ENCODE results near the gene RNF225.
A peak's percentile ranks its signal among the peaks of the same experiment; 100 is the strongest.
"Not testable (repeated sequence)": the region's sequence is repeated elsewhere in the genome, so short reads cannot be mapped to it uniquely, and the experiment has no call there.

Gene RNF225

GRCh38 chr19:58407658-58408151 lies 12.2 kb downstream of the RNF225 start:
- Mint-ChIP-seq H3K27ac (peak overlapping the region; percentile 78), H3K27me3 (ENCODE audit: low read depth) (no peaks in the 10 kb centered on the region), H3K9me3 (no peaks in the 10 kb centered on the region), H3K4me3 (peak overlapping the region; percentile 96), H3K36me3 (ENCODE audit: low read depth) (no peaks in the 10 kb centered on the region), H3K4me1 (ENCODE audit: low read depth) (peaks cover 31% of the 10 kb centered on the region)

- Mint-ChIP-seq H3K9me3 (no peaks in the 10 kb centered on the region), H3K27ac (peak within 1 kb of the TSS; percentile 93), H3K27me3 (ENCODE audit: low read depth) (no peaks in the 10 kb centered on the region), H3K36me3 (ENCODE audit: low read depth) (peaks cover 2% of the 10 kb centered on the region), H3K4me3 (peak within 1 kb of the TSS; percentile 96), H3K4me1 (ENCODE audit: low read depth) (peaks cover 31% of the 10 kb centered on the region)
Measured at GRCh38 chr19:58408152-58409009, 12.9 kb downstream of the RNF225 start, which contains the start of gene ZNF584. ZNF584 (plus strand) TSS chr19:58408649; CDS start chr19:58409148, 499 bp downstream.

DNA sequence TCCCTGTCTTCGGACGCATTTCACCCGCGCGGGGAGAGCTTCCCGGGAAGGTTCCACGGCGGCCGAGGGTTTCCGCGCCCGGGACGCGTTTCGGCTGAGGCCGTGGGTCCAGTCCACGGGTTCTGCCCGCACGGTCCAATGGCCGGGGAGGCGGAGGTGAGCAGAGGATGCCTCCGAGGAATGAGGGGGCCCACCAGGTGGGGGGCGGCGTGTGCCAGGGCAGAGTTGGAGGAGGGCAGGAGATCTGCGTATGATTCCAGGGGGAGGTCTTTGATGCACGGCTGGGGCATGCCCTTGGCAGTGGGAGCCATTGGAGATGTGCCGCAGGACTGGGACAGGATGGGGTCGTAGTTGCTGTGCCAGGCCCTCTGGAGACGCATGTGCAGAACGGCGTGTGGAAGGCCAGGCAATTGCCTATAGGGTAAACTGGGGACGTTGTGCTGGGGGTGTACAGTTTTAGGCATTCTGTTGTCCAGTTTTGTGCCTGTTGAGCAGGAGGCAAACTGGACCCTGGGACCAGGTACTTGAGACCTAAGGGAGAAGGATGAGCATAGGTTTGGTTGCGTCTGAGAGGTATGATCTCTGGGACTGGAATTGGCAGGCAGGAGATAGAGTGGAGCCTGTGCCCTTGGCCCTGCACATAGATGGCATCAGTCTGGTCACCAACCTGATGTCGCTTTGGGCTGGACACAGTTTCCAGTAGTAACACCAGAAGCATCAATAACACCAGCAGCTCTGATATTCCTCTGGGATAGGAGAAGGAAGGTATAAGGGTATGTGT lies 13.7 kb downstream of the RNF225 start:
- no peaks in the 10 kb centered on the region for H3K9me3 Mint-ChIP-seq
- H3K27ac Mint-ChIP-seq, result peak overlapping the region; percentile 45
- no peaks in the 10 kb centered on the region for H3K27me3 Mint-ChIP-seq (ENCODE audit: low read depth)
- peaks cover 2% of the 10 kb centered on the region for H3K36me3 Mint-ChIP-seq (ENCODE audit: low read depth)
- H3K4me3 Mint-ChIP-seq, result peak overlapping the region; percentile 96
- peaks cover 28% of the 10 kb centered on the region for H3K4me1 Mint-ChIP-seq (ENCODE audit: low read depth)

- Mint-ChIP-seq H3K9me3 (peaks cover 23% of the 10 kb centered on the region), H3K27me3 (ENCODE audit: low read depth) (no peaks in the 10 kb centered on the region), H3K27ac (no peak overlapping the region), H3K4me3 (no peak overlapping the region), H3K36me3 (ENCODE audit: low read depth) (peaks cover 36% of the 10 kb centered on the region), H3K4me1 (ENCODE audit: low read depth) (no peaks in the 10 kb centered on the region)
Measured at GRCh38 chr19:58416604-58417003, 21.1 kb downstream of the RNF225 start.

DNA sequence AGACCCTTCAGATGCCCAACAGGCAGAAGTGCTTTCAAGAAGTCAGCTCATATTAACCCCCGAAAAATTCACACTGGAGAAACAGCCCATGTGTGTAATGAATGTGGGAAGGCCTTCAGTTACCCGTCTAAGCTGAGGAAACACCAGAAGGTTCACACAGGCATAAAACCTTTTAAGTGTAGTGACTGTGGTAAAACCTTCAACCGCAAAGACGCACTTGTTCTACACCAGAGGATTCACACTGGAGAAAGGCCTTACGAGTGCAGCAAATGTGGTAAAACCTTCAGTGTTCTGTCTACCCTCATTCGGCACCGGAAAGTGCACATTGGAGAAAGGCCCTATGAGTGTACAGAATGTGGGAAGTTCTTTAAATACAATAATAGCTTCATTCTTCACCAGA lies 21.6 kb downstream of the RNF225 start:
- Mint-ChIP-seq H3K27me3 (ENCODE audit: low read depth) (no peaks in the 10 kb centered on the region), H3K4me3 (no peak overlapping the region), H3K9me3 (peaks cover 25% of the 10 kb centered on the region), H3K4me1 (ENCODE audit: low read depth) (no peaks in the 10 kb centered on the region), H3K27ac (no peak overlapping the region), H3K36me3 (ENCODE audit: low read depth) (peaks cover 37% of the 10 kb centered on the region)

- no peak overlapping the region for H3K27ac Mint-ChIP-seq
- H3K4me1 Mint-ChIP-seq (ENCODE audit: low read depth), result no peaks in the 10 kb centered on the region
- no peaks in the 10 kb centered on the region for H3K27me3 Mint-ChIP-seq (ENCODE audit: low read depth)
- H3K4me3 Mint-ChIP-seq, result no peak overlapping the region
- peaks cover 26% of the 10 kb centered on the region for H3K36me3 Mint-ChIP-seq (ENCODE audit: low read depth)
- peaks cover 70% of the 10 kb centered on the region for H3K9me3 Mint-ChIP-seq
Measured at GRCh38 chr19:58428617-58429016, 33.2 kb downstream of the RNF225 start.

DNA sequence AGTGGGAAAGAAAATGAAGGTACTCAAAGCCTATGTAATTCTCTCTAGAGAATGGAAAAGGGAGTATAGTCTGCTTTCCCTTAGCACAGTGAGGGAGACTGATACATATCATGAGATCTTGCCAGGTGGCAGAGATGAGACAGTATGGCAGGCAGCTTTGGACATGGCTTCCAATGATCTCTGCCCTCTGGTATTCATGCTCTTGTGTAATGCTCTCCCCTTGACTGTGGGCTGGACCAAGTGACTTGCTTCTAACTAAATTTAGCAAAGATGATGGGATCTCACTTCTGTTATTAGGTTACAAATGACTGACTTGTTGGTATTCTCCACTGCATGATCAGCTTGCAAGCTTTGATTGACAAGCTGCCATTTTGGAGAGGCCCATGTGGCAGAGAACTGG lies 34.3 kb downstream of the RNF225 start:
- Mint-ChIP-seq H3K27ac (no peak overlapping the region), H3K36me3 (ENCODE audit: low read depth) (peaks cover 35% of the 10 kb centered on the region), H3K27me3 (ENCODE audit: low read depth) (no peaks in the 10 kb centered on the region), H3K4me3 (no peak overlapping the region), H3K4me1 (ENCODE audit: low read depth) (no peaks in the 10 kb centered on the region), H3K9me3 (peaks cover 76% of the 10 kb centered on the region)

DNA sequence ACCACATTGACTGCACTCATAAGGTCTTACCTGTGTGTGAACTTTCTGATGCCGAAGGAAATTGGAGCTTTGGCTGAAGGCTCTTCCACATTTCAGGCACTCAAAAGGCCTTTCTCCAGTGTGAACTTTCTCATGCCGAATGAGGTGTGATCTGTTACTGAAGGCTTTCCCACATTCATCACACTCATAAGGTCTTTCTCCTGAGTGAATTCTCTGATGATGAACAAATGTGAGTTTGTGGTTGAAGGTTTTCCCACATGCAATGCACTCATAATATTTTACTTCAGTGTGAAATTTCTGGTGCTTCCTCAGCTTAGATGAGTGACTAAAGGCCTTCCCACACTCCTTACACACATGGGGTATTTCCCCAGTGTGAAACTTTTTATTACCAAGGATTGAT lies 38.8 kb downstream of the RNF225 start:
- Mint-ChIP-seq H3K4me3 (no peak overlapping the region), H3K27me3 (ENCODE audit: low read depth) (no peaks in the 10 kb centered on the region), H3K36me3 (ENCODE audit: low read depth) (peaks cover 60% of the 10 kb centered on the region), H3K27ac (no peak overlapping the region), H3K9me3 (peaks cover 86% of the 10 kb centered on the region), H3K4me1 (ENCODE audit: low read depth) (peaks cover 5% of the 10 kb centered on the region)

DNA sequence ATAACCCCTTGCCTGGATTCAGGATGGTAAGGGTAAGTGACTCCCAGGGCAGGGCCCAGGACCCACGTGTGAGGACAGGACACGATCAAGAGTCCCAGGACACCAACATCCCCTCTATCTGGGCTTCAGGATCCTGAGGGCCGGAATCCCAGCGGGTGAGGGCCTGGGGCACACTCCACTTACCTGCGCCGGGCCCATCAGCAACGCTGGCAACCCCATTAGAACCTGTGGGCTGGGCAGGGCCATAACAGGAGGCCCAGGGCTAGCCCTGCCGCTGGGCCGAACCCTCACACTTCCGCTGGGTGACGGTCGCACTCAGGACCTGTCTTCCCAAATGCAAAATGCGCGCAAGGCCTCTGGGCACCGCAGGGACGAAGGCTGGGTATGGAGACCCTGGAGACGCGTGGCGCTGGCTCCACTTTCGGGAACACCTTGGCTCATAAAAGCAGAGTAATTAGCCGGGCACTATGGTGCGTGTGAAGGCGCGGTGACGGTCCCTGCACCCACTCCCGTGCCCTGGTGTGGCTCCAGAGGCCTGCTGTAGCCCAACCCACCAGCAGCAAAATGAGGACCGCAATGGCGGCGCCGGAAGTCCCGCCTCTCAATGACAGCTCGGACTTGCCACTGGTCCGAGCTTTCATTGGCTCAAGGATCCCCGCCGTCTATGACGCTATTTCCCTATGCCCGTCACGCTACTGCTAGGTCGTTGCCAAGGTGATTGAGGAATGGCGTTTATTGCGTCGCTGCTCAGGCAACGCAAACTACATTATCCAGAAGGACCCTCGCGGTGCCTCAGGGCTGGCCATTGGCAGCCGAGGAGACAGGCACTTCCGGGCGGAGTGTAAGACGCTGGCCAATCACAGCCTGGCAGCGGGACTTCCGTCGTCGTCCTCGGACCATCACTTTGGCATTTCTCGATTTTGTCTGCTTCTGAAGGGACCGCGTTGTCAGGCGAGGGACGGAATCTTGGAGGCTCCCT lies 44.4 kb downstream of the RNF225 start, which contains the start of gene ZNF132:
ZNF132 (minus strand) TSS at position 578 of the 979 bp plus-strand sequence; CDS start at position 246, 332 bp downstream.
- Mint-ChIP-seq H3K36me3 (ENCODE audit: low read depth) (peaks cover 47% of the 10 kb centered on the region), H3K9me3 (peaks cover 66% of the 10 kb centered on the region), H3K27me3 (ENCODE audit: low read depth) (no peaks in the 10 kb centered on the region), H3K27ac (peak within 1 kb of the TSS; percentile 97), H3K4me1 (ENCODE audit: low read depth) (peaks cover 17% of the 10 kb centered on the region), H3K4me3 (peak within 1 kb of the TSS; percentile 96)

GRCh38 chr19:58440556-58440955 lies 45.1 kb downstream of the RNF225 start:
- peaks cover 59% of the 10 kb centered on the region for H3K9me3 Mint-ChIP-seq
- H3K27ac Mint-ChIP-seq, result peak overlapping the region; percentile 97

GRCh38 chr19:58442986-58443385 lies 47.5 kb downstream of the RNF225 start:
- H3K27me3 Mint-ChIP-seq (ENCODE audit: low read depth); H3K27ac Mint-ChIP-seq; H3K4me3 Mint-ChIP-seq: not testable (repeated sequence)
- peaks cover 18% of the 10 kb centered on the region for H3K36me3 Mint-ChIP-seq (ENCODE audit: low read depth)
- H3K9me3 Mint-ChIP-seq, result peaks cover 40% of the 10 kb centered on the region
- peaks cover 17% of the 10 kb centered on the region for H3K4me1 Mint-ChIP-seq (ENCODE audit: low read depth)

More at GRCh38 chr19:58440556-58440955, 45.1 kb downstream of the RNF225 start:
- peaks cover 40% of the 10 kb centered on the region for H3K36me3 Mint-ChIP-seq (ENCODE audit: low read depth)
- no peaks in the 10 kb centered on the region for H3K27me3 Mint-ChIP-seq (ENCODE audit: low read depth)
- H3K4me3 Mint-ChIP-seq, result peak overlapping the region; percentile 96
- H3K4me1 Mint-ChIP-seq (ENCODE audit: low read depth), result peaks cover 17% of the 10 kb centered on the region

Measured in T-helper 1 cell treated with Interleukin-12 subunit alpha and Interleukin-12 subunit beta and Interleukin-4 antibody, amounts not matched to agents 30 μg/mL and 1 μg/mL, for 36 hours (primary cell).